GM21526 (cell line): Measurements from ENCODE around the gene RTEL1.
"Not testable (repeated sequence)": the region's sequence is repeated elsewhere in the genome, so short reads cannot be mapped to it uniquely, and the experiment has no call there.

ENCODE experiments used
- ATAC-seq: cut with Tn5 transposase; IDR thresholded peaks from one replicate; pipeline ENCODE4 v1.9.1; 2021; ENCODE audit warnings: moderate library complexity; ENCODE audit not compliant: unreplicated experiment, low FRiP score

The RTEL1 gene

DNA sequence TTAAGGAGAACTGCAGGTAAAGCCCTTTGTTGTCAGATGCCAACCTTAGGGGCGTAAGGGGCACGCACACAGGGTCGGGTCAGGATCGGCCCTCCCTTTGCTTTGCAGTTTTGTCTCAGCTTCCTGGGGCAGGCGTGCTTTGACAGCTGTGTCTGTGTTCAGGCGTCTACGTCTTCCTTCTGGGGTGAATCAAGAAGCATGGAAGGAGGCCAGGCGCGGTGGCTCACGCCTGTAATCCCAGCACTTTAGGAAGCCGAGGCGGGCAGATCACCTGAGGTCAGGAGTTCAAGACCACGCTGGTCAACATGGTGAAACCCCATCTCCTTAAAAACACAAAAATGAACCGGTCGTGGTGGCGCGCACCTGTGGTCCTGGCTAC, 51.0 kb downstream of the RTEL1 start:
- no peak for ATAC-seq

GRCh38 chr20:63711085-63711645, 53.1 kb downstream of the RTEL1 start:
- no peak for ATAC-seq

- no peak for ATAC-seq
Measured at GRCh38 chr20:63712191-63712590, 54.1 kb downstream of the RTEL1 start.

DNA sequence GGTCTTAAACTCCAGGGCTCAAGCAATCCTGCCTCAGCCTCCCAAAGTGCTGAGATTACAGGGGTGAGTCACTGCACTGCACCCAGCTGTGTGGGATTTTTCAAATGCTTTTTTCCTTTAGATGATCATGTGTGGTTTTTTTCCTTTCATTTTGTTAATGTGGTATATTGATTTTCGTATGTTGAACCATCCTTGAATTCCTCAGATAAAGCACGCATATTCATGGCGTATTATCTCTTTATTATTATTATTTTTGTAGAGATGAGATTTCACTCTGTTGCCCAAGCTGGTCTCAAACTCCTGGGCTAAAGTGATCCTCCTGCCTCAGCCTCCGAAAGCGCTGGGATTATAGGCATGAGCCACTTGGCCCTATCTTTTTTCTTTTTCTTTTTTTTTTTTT, 56.7 kb downstream of the RTEL1 start:
- ATAC-seq: no peak

GRCh38 chr20:63718996-63719395, 60.9 kb downstream of the RTEL1 start:
- ATAC-seq: no peak

DNA sequence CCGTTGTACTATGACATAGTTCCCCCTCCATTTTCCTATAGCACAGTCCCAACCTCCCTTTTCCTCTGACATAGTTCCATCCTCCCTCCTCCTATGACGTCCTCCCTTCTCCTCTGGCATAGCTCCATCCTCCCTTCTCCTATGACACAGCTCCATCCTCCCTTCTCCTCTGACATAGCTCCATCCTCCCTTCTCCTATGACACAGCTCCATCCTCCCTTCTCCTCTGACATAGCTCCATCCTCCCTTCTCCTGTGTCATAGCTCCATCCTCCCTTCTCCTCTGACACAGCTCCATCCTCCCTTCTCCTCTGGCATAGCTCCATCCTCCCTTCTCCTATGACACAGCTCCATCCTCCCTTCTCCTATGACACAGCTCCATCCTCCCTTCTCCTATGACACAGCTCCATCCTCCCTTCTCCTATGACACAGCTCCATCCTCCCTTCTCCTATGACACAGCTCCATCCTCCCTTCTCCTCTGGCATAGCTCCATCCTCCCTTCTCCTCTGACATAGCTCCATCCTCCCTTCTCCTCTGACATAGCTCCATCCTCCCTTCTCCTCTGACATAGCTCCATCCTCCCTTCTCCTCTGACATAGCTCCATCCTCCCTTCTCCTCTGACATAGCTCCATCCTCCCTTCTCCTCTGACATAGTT, 65.0 kb downstream of the RTEL1 start:
- ATAC-seq: not testable (repeated sequence)

GRCh38 chr20:63730189-63730733, 72.1 kb downstream of the RTEL1 start:
- ATAC-seq: not testable (repeated sequence)

DNA sequence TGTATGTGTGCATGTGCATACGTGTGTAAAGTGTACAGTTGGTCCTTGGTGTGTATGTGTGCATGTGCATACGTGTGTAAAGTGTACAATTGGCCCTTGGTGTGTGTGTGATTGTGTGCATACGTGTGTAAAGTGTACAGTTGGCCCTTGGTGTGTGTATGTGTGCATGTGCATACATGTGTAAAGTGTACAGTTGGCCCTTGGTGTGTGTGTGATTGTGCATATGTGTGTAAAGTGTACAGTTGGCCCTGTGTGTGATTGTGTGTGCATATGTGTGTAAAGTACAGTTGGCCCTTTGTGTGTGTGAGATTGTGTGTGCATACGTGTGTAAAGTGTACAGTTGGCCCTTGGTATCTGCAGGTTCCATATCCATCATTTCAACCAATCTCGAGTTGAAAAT, 73.3 kb downstream of the RTEL1 start:
- no peak for ATAC-seq

DNA sequence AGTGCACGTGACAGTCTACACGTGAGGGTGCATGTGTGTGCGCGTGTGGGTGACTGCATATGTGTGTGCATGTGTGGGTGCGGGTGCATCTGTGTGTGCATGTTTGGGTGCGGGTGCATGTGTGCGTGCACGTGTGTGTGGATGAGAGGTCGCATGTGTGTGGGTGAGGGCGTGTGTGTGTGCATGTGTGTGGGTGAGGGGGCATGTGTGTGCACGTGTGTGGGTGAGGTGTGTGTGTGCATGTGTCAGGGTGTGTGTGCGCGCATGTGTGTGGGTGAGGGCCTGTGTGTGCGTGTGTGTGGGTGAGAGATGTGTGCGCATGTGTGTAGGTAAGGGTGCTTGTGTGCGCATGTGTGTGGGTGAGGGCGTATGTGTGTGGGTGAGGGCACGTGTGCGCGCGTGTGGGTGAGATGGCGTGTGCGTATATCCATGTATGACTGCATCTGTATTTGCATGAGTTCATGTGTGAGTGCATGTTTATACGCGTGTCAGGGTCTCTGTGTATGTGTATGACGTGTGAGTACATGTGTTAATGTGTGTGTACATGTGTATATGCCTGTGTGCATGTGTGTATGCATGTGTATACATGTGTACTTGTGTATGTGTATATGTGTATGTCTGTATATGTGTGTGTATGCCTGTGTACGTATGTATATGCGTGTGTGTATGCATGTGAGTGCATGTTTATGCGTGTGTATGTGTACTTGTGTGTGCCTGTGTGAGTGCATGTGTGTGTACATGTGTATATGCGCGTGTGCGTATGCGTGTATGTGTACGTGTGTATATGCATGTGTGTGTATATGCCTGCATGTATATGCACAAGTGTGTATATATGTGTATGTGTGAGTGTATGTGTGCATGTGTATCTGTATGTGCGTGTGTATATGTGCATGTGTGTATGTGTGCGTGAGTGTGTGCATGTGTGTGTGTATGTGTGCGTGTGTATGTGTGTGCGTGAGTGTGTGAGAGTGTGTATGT, 74.3 kb downstream of the RTEL1 start:
- no peak for ATAC-seq

- ATAC-seq: no peak
Measured at GRCh38 chr20:63733117-63733516, 75.0 kb downstream of the RTEL1 start.

- ATAC-seq: no peak
Measured at GRCh38 chr20:63733579-63734081, 75.5 kb downstream of the RTEL1 start.

- ATAC-seq: no peak
Measured at GRCh38 chr20:63734111-63734945, 76.2 kb downstream of the RTEL1 start.

DNA sequence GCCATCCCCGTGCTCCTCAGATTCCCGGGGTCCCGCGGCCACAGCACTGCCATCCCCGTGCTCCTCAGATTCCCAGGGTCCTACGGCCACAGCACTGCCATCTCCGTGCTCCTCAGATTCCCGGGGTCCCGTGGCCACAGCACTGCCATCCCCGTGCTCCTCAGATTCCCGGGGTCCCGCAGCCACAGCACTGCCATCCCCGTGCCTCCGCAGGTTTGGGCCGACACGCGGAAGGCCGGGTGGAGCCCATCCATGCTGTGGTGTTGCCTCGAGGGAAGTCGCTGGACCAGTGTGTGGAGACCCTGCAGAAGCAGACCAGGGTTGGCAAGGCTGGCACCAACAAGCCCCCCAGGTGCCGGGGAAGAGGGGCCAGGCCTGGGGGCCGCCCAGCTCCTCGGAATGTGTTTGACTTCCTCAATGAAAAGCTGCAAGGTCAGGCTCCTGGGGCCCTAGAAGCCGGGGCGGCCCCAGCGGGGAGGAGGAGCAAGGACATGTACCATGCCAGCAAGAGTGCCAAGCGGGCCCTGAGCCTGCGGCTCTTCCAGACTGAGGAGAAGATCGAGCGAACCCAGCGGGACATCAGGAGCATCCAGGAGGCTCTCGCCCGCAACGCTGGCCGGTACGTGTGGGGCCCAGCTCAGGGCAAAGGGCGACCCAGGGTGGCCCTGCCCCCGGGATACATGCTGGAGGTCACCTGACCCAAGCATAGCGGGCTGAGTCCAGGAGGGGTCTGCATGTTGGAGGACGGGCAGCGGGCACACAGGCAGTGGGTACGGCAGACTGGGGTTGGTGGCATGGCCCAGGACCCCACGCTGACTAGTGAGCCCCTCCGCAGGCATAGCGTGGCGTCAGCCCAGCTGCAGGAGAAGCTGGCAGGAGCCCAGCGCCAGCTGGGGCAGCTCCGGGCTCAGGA, 77.1 kb downstream of the RTEL1 start:
- no peak for ATAC-seq

- no peak for ATAC-seq
Measured at GRCh38 chr20:63735859-63736718, 78.0 kb downstream of the RTEL1 start, which contains the start of gene LIME1. TSS of gene LIME1 (plus strand) at chr20:63736664. CDS start at chr20:63737550, 886 bp downstream.

GRCh38 chr20:63736893-63737694, 79.0 kb downstream of the RTEL1 start:
- no peak for ATAC-seq

- no peak for ATAC-seq
Measured at GRCh38 chr20:63737695-63737944, 79.5 kb downstream of the RTEL1 start.

GRCh38 chr20:63737945-63738686, 80.0 kb downstream of the RTEL1 start:
- no peak for ATAC-seq
